C4-2B (cell line): ENCODE results near the gene ZP2.

Experiments used
- CTCF ChIP-seq: fragments of 450-650 bp; conservative IDR thresholded peaks from 2 replicates; pipeline ENCODE4 v1.5.1; 2017; ENCODE audit warnings: mild to moderate bottlenecking
- ZFX ChIP-seq: fragments of 450-650 bp; IDR thresholded peaks from 2 replicates; pipeline ENCODE4 v1.6.1; 2017

- TF ChIP-seq CTCF (no peak), ZFX (no peak)
These were observed 25.5 kb upstream of the ZP2 start for GRCh38 chr16:21236831-21237230.
